SJSA1 (cell line): ENCODE results near the gene GLB1L. TPM values are rescaled to one million over a fixed set of nuclear protein-coding genes. Genes with fewer than 3 reads are reported as not detected.
"Not testable (repeated sequence)": the region's sequence is repeated elsewhere in the genome, so short reads cannot be mapped to it uniquely, and the experiment has no call there.

Experiments
- DNase-seq, 2 experiments: peaks; one replicate each; pipeline ENCODE4 v3.0.0-alpha.2; 2015 to 2020; ENCODE audit warnings: low spot score in 2 of 2, low read depth in 1 of 2
- H3K27ac ChIP-seq: fragments of 250-450 bp; sonication (Bioruptor Pico); 2 replicates; pipeline ENCODE4 v1.5.1; 2020; ENCODE audit warnings: mild to moderate bottlenecking, moderate library complexity
- H3K27me3 ChIP-seq: fragments of 250-450 bp; sonication (Bioruptor Pico); replicated peaks from 2 replicates; pipeline ENCODE4 v1.5.1; 2020; ENCODE audit warnings: mild to moderate bottlenecking, moderate library complexity
- H3K36me3 ChIP-seq: fragments of 250-450 bp; sonication (Bioruptor Pico); 2 replicates; pipeline ENCODE4 v1.5.1; 2020; ENCODE audit warnings: mild to moderate bottlenecking
- H3K4me1 ChIP-seq: fragments of 250-450 bp; sonication (Bioruptor Pico); replicated peaks from 2 replicates; pipeline ENCODE4 v1.6.1; 2021; ENCODE audit warnings: mild to moderate bottlenecking
- H3K4me3 ChIP-seq: fragments of 250-450 bp; sonication (Bioruptor Pico); 2 replicates; pipeline ENCODE4 v1.5.1; 2020; ENCODE audit warnings: mild to moderate bottlenecking
- H3K9me3 ChIP-seq: fragments of 250-450 bp; sonication (Bioruptor Pico); replicated peaks from 2 replicates; pipeline ENCODE4 v1.5.1; 2020; ENCODE audit warnings: mild to moderate bottlenecking
- total RNA-seq: library from RNA; depleted of rRNA; stranded (reverse); fragments of >200 nt; shearing (Covaris generic); gene quantifications from 2 replicates; pipeline ENCODE4 v1.2.3, GENCODE V29; 2014

The GLB1L gene
- total RNA-seq, 1 experiment from 2014 or later: 3.6 TPM

DNA sequence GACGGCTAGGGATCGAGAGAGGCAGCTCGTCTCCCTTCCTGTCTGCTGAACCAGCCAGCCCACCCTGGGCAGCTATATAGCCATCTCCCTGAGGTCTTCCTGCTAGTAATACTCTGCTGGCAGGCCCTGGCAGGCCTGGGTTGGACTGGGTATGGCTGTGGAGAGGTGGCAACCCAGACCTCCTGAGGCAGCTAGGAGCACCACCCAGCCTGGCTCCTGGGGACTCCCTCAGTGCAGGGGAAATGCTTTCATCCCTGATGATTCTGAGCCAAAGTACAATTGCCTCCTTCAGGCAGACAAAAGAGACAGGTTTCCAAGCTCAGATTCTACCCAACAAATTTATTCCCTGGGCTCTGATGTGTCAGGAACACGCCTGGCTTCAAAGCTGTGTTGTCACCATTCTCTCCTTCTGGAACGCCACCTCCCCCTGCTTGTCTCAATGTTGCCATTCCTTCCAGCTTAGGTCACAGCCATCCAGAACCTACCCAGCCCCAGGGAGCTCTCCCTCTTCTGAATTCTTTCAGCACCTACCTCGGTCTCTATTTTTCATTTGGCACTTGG is 29.2 kb upstream of the GLB1L start:
- no peaks in the 10 kb centered on the region for H3K27me3 ChIP-seq
- H3K4me1 ChIP-seq: peaks cover 41% of the 10 kb centered on the region
- peaks cover 2% of the 10 kb centered on the region; the same call in 1 of the 2 replicates for H3K36me3 ChIP-seq
- H3K4me3 ChIP-seq: no peak overlapping the region
- DNase-seq: peak; percentile 80 to 86
- no peaks in the 10 kb centered on the region for H3K9me3 ChIP-seq
- H3K27ac ChIP-seq: peak overlapping the region; percentile 74

DNA sequence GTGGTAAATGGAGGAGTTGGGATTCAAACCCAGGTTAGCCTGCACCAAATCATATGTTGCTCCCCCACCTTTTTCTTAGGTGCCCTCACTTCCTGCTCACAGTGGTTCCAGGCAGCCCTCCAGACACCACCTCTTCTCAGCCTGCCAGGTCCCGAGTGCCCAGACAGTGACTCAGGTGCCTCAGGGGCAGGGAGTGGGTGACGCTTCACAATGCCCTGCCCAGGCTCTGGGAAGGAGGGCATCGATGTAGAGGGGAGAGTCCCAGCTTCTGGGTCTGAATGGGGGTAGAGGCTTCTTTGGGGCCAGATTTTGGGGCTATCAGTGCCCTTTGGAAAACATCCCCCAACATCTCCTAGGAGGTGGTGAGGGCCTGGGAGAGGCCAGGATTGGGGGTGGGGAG is 28.7 kb upstream of the GLB1L start:
- Histone ChIP-seq H3K4me1 (peaks cover 41% of the 10 kb centered on the region), H3K9me3 (no peaks in the 10 kb centered on the region), H3K27ac (peak overlapping the region; percentile 74), H3K36me3 (no peaks in the 10 kb centered on the region), H3K27me3 (no peaks in the 10 kb centered on the region), H3K4me3 (no peak overlapping the region)
- DNase-seq: no peak

DNA sequence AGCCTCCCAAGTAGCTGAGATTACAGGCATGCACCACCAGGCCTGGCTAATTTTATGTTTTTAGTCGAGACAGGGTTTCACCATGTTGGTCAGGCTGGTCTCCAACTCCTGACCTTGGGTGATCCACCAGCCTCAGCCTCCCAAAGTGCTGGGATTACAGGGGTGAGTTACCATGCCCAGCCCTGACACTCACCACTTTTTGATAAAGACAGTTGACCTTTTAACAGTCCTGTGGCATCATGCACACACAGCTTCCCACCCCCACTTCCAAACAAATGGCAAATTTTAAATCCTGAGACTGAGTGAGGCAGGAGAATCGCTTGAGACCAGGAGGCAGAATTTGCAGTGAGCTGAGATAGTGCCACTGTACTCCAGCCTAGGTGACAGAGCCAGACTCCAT is 27.8 kb upstream of the GLB1L start:
- no peak overlapping the region for H3K4me3 ChIP-seq
- H3K27ac ChIP-seq: no peak overlapping the region
- peaks cover 32% of the 10 kb centered on the region for H3K4me1 ChIP-seq
- no peaks in the 10 kb centered on the region for H3K9me3 ChIP-seq
- no peaks in the 10 kb centered on the region for H3K36me3 ChIP-seq
- no peak for DNase-seq
- no peaks in the 10 kb centered on the region for H3K27me3 ChIP-seq

GRCh38 chr2:219272356-219272755 is 27.1 kb upstream of the GLB1L start:
- DNase-seq: no peak

DNA sequence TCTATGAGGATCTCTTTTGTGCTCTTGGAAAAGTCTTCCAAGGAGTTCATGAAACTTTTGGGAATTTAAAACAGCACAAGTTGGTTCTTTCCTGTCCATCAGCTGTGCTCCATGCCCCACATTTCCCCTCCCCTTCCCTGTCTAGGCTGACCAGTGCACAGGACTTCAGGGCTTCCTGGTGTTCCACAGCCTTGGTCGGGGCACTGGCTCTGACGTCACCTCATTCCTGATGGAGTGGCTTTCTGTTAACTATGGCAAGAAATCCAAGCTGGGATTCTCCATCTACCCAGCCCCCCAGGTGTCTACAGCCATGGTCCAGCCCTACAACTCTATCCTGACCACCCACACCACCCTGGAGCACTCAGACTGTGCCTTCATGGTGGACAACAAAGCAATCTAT is 25.8 kb upstream of the GLB1L start:
- DNase-seq: no peak
- no peaks in the 10 kb centered on the region for H3K36me3 ChIP-seq
- peaks cover 25% of the 10 kb centered on the region for H3K4me1 ChIP-seq
- H3K9me3 ChIP-seq: no peaks in the 10 kb centered on the region
- no peak overlapping the region for H3K4me3 ChIP-seq
- H3K27ac ChIP-seq: no peak overlapping the region
- H3K27me3 ChIP-seq: no peaks in the 10 kb centered on the region

More at GRCh38 chr2:219272356-219272755, 27.1 kb upstream of the GLB1L start:
- no peaks in the 10 kb centered on the region for H3K27me3 ChIP-seq
- peaks cover 25% of the 10 kb centered on the region for H3K4me1 ChIP-seq
- H3K4me3 ChIP-seq: no peak overlapping the region
- H3K36me3 ChIP-seq: no peaks in the 10 kb centered on the region
- H3K27ac ChIP-seq: no peak overlapping the region
- no peaks in the 10 kb centered on the region for H3K9me3 ChIP-seq

DNA sequence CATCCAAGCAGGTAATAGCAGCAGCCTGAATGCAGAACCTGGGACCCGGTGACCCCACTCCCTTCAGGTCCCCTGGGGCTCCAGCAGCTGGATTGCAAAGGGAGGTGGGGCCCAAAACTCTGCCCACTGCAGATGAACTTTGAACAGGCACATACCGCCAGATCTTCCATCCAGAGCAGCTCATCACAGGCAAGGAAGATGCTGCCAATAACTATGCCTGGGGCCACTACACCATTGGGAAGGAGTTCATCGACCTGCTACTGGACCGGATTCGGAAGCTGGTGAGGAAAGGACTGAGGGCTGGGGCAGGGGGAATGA is 24.8 kb upstream of the GLB1L start:
- Histone ChIP-seq H3K27me3 (no peaks in the 10 kb centered on the region), H3K36me3 (no peaks in the 10 kb centered on the region), H3K27ac (no peak overlapping the region), H3K4me1 (peaks cover 22% of the 10 kb centered on the region), H3K4me3 (no peak overlapping the region), H3K9me3 (no peaks in the 10 kb centered on the region)
- no peak for DNase-seq

- no peak overlapping the region for H3K4me3 ChIP-seq
Observed at GRCh38 chr2:219269362-219270054, 24.3 kb upstream of the GLB1L start.

DNA sequence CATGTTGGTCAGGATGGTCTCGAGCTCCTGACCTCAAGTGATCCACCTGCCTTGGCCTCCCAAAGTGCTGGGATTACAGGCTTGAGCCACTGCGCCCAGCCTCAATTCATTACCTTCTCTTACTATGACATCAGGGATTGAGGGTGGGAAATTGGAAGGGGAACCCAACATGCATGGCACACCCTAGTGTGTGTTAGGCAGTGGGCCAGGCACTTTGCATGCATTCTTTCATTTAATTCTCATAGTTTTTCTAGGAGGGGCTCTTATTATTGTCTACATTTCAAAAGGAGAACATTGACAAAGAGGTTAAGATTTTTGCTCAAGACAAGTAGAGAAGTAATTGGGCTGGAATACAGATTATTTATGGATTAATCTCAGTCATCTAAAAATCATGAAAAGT is 23.1 kb upstream of the GLB1L start:
- Histone ChIP-seq H3K4me3 (no peak overlapping the region), H3K4me1 (peaks cover 5% of the 10 kb centered on the region), H3K36me3 (no peaks in the 10 kb centered on the region), H3K27ac (no peak overlapping the region), H3K9me3 (no peaks in the 10 kb centered on the region; the same call in 1 of the 2 replicates), H3K27me3 (no peaks in the 10 kb centered on the region)
- no peak for DNase-seq

More at GRCh38 chr2:219269362-219270054, 24.3 kb upstream of the GLB1L start:
- Histone ChIP-seq H3K9me3 (no peaks in the 10 kb centered on the region), H3K4me1 (peaks cover 17% of the 10 kb centered on the region), H3K36me3 (no peaks in the 10 kb centered on the region), H3K27me3 (no peaks in the 10 kb centered on the region), H3K27ac (no peak overlapping the region)
- DNase-seq: no peak

GRCh38 chr2:219266886-219267285 is 21.6 kb upstream of the GLB1L start:
- no peak for DNase-seq
- Histone ChIP-seq H3K4me1 (no peaks in the 10 kb centered on the region), H3K9me3 (no peaks in the 10 kb centered on the region; the same call in 1 of the 2 replicates), H3K36me3 (no peaks in the 10 kb centered on the region), H3K4me3 (no peak overlapping the region), H3K27me3 (no peaks in the 10 kb centered on the region), H3K27ac (no peak overlapping the region)

DNA sequence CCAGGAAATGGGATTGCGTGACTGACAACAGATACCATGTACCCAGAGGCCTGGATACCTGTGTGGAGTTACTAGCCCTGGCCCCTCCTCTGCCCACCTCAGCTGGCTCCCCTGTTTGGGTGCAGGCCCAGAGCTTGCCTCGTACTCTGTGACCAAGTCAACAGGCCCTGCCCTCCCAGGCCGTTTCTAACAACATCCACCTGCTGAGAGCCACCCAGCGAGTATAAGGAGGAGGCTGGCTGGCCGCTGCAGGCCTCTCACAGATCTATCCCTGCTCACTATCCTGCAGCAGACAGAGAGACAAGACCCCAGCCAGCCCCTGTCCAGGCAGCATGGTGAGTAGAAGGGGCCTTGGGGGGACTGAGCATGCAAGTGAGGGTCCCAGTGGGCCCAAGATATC is 21.0 kb upstream of the GLB1L start:
- peaks cover 1% of the 10 kb centered on the region; the same call in 1 of the 2 replicates for H3K27me3 ChIP-seq
- H3K4me1 ChIP-seq: no peaks in the 10 kb centered on the region
- H3K4me3 ChIP-seq: no peak overlapping the region
- H3K36me3 ChIP-seq: no peaks in the 10 kb centered on the region
- no peak for DNase-seq
- no peak overlapping the region for H3K27ac ChIP-seq
- no peaks in the 10 kb centered on the region; the same call in 1 of the 2 replicates for H3K9me3 ChIP-seq

- Histone ChIP-seq H3K27ac (no peak overlapping the region), H3K4me3 (no peak overlapping the region), H3K27me3 (peaks cover 20% of the 10 kb centered on the region), H3K36me3 (no peaks in the 10 kb centered on the region), H3K4me1 (no peaks in the 10 kb centered on the region), H3K9me3 (no peaks in the 10 kb centered on the region; the same call in 1 of the 2 replicates)
- no peak for DNase-seq
Observed at GRCh38 chr2:219261024-219261855, 16.0 kb upstream of the GLB1L start.

DNA sequence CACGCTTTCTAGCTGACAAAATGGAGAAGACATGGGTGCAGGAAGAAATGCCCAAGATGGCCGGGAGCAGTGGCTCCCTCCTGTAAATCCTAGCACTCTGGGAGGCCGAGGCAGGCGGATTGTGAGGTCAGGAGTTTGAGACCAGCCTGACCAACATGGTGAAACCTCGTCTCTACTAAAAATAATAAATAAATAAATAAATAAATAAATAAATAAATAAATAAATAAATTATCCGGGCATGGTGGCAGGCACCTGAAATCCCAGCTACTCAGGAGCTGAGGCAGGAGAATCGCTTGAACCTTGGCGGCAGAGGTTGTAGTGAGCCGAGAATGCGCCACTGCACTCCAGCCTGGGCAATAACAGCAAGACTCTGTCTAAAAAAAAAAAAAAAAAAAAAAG is 13.7 kb upstream of the GLB1L start:
- H3K27me3 ChIP-seq: peaks cover 41% of the 10 kb centered on the region
- not testable (repeated sequence) for H3K27ac ChIP-seq, H3K4me1 ChIP-seq, DNase-seq, H3K4me3 ChIP-seq, H3K9me3 ChIP-seq, H3K36me3 ChIP-seq

DNA sequence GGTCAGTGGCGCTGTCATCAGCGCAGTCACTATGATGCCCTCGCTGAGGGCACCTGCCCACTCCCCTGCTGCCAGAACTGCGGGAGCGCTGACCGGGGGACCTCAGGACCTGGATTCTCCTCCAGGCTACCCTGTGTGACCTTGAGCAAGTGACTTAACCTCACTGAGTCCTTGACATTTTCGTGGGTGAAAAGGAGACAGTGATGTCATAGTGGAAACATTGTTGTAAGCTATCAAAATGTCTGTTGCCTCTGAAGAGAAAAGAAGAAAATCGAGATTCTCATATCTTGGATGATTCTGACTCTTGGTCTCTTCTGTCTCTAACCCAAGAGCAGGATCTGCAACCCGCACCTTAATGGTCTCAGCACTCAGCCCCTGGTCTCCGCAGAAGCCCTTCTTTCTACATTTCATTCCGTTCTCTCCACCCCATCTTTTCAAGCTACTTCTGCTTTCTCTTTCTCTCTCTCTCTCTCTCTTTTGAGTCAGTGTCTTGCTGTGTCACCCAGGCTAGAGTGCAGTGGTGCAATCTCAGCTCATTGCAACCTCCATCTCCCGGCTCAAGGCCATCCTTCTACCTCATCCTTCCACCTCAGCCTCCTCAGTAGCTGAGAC is 9.5 kb upstream of the GLB1L start:
- Histone ChIP-seq H3K4me3 (peak overlapping the region; percentile 19), H3K27ac (no peak overlapping the region)
- no peak for DNase-seq

More for the DNA sequence above, 9.5 kb upstream of the GLB1L start:
- H3K4me1 ChIP-seq: peaks cover 21% of the 10 kb centered on the region
- peaks cover 49% of the 10 kb centered on the region for H3K27me3 ChIP-seq
- no peaks in the 10 kb centered on the region for H3K36me3 ChIP-seq
- peaks cover 4% of the 10 kb centered on the region for H3K9me3 ChIP-seq
